DLD1 (cell line): ENCODE measurements around the gene YY1.

Experiments
- in situ Hi-C: cut with HindIII; loops from 2 replicates; pipeline ENCODE4 v1.10.0; 2017; ENCODE audit warnings: low sequenced_read_pairs

YY1 gene

DNA sequence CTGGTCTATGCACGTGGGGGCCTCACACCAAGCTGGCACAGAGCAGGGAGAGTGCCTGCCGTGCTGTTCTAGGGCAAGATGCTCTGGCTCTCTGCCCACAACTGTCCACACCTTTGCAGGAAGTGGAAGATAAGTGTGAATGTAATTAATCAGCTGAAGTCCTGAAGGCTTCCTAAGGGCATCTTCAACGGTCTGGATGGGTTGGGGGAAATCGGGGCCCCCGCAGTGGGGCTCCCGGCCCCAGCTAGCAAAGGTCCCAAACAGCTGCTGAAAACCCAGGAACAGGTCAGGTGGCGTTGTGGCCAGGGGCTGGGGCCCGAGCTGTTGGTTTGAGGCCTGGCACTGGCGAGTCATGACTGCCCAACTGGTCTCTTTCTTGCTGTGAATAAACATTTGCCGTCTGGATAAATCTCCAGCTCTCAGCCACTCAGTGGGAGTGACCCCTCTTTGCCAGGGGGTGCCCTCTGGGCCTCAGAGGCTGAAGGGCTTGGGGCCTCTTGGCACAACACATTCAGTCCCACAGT is 74.0 kb downstream of the YY1 start:
- in situ Hi-C loops: no loop called here

DNA sequence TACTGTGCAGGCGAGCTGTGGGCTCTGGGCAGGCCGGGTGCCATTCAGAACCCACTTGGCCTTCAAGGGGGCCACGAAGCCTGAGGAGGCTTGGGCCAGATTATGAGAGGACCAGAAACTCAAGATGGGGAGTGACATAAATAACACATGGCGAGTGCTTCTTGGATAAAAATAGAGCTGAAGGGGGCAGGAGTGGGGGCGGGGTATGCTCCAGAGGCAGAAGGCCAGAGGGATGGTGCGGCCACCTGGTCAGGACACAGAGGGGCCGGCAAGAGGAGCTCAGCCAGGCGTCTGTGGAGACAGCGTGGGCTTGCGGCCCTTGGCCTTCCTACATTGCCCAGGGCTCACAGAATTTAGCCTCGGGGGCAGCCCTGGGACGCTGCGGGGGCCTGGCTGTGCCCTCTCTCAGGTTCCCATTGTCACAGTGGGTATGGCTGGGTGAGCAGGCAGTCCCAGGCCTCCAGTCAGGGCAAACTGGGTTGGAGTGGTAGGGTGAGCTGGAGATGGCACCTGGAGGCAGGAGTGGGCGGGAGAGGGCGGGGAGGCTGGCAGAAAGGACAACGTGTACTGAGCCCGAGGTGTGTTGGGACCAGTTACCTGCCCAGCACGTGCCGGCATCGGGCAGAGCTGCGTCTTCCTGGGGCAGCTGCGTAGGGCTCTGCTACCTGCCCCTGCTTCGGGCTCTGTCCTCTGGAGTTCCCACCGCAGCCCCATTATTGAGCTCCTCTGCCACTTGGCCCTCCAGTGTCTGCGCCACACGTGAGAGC is 74.7 kb downstream of the YY1 start:
- in situ Hi-C loops: no loop called here

DNA sequence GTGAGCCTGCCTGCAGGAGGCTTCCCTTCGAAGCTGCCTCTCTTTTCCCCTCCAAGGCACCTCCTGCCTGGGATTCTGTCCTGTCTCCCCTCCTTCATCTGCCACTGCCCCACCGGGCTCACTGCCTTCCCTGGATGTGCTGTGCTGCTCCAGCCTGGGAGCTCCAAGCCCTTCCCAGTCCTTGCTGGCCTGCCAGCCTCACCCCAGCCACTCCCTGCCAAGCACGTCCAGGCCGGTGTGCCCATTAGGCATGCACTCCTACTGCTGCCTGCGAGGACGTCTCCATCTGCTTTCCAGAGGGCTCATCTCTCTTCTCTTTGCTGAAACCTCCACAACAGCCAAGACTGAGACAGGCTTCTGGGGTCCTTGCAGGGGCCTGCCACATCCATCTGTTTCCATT is 75.8 kb downstream of the YY1 start:
- in situ Hi-C loops: no loop called here

GRCh38 chr14:100317389-100317788 is 78.4 kb downstream of the YY1 start:
- in situ Hi-C loops: no loop called here

DNA sequence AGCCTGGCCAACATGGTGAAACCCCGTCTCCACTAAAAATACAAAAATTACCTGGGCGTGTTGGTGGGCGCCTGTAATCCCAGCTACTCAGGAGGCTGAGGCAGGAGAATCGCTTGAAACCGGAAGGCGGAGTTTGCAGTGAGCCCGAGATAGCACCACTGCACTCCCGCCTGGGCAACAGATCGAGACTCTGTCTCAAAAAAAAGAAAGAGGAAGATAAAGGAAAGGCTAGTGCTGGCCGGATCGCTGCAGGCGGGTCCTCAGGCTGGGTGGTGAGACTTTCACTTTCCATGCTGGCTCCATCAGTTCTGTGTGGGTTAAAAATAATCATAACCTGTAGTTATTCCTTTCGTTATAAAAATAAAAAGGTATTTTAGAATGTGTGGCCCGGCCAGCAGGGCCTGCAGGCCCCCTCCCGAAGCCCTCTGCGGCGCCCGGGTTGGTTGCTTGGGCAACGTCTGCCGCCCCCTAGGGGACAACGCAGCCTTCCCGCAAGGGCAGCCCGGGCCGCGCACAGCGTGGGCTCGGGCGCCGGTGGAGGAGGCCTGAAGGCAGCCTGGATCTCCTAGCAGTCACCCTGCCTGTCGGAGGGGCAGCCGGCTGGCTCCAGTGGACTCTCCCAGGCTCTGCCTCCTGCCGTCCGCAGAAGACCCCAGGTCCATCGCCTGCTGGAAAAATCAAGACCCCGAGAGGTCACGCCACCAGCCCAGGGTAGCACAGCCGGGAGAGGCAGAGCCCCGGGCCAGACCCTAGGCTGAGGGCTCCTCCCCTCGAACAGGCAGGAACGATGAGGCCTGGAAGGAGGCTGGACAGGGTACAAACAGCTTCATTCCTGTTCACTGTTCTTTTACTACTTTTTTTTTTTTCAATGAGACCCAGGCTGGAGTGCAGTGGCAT is 79.2 kb downstream of the YY1 start:
- in situ Hi-C loops: no loop called here

DNA sequence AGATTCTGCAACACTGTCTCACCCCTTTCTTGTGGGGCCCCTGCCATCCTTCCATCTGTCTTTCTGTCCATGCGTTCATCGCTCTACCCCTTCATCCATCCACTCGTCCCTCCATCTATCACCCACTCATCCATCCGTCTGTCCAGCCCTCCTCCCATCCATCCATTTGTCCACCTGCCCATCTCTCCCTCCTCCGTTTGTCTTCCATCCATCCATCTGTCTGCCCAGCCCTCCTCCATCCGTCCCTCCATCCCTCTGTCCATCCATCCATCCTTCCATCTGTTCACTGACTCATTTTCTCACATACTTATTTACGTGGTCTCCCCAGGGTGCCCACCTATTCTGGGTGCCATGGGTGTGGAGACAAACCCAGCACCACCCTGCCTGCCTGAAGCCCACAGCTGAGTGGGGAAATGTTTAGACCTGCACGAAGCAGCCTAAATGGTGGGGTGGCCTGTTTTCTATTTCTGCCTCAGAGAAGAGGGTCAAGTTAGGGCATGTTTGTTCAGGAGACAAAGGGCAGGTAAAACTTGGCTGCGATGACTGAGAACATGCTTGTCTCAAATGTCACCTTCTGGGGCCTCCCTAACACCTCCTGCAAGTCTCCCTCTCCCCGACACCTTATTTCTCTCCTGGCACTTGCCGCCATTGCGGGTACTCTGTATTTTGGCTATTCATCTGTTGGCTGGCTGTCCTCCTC is 81.4 kb downstream of the YY1 start:
- in situ Hi-C loops: no loop called here

DNA sequence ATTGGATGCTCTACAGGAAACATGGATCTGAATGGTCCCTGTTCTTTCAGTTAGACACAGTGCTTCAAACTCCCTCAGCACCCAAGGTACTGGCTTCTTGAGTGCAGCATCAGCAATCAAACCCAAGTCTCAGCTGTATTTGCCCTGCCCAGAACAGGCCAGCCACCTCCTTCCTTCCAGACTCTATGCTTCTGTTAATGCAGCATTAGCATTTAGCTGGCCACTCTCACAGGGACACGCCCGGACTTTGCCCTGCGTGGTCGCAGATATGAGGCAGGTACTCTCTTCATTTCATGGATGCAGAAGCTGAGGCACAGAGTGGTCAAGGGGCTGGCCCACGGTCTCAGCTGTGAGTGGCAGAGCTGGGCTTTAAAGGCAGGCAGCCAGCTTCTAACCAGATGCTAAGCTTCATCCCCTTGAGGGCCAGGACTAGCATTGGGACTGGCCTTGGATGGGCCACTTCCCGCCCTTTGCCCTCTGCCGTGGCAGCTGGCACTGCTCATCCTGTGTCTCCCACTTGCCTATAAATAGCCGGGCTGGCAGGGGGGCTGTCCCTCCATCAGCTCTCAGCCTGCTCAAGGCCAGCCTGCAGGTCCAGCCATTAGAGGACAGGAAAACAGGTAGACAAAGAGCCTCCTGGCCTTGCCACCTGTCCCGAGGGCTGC is 82.7 kb downstream of the YY1 start:
- in situ Hi-C loops: no loop called here

DNA sequence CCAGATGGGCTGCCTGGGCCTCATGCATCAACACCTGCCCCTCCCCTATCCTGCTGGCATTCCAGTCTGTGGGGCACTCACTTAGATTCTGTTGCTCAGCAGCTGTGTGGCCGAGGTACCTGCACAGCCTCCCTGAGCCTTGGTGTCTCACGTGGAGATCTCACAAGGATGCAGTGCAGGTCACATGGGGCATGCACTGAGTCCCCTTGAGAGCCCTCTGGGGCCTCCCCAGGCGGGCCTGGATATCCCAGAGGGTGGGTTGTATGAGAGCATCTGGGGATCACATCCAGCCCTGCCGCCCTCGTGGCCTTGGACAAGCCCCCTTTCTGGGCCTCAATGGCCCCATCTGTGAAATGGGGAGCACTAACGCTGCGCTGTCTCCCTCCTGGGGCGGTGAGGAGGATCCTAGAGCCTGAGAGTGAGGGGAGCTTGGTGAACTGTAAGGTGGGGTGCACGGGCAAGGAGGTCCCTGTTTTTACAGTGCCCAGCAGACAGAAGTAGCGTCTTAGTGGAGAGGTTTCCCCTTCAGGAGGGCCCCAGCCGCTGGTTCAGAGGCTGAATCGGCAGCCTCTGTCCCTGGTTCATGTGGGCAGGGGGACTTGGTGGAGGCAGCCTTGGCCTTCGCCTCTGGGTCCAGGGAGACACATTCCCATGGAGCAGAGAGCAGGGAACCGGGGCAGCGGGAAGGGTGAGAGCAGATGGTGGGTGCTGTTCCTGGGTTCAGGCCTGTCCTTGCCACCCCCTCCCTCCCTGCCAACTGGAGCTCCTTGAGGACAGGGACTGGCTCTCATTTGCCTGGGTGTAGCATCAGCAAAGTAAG is 83.4 kb downstream of the YY1 start:
- in situ Hi-C loops: no loop called here

- in situ Hi-C loops: no loop called here
These were observed 84.4 kb downstream of the YY1 start, which contains the start of gene SLC25A47 for GRCh38 chr14:100323121-100323941. TSS of gene SLC25A47 (plus strand) at chr14:100323339. CDS start at chr14:100323415, 76 bp downstream.

DNA sequence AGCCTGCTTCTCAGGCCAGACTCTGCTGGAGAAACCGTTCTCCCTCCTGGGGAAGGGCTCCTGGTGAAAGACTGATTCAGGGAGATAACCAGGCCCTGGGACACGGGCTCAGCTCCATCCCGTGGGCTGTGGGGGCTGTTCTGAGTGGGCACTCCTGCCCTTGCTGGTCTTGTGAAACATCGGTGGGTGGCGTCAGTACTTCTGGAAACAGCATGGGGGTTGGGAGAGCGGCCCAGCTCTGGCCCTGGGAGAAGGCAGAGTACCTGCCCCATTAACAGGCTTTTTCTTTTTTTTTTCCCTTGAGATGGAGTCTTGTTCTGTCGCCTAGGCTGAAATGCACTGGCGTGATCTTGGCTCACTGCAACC is 85.0 kb downstream of the YY1 start:
- in situ Hi-C loops: no loop called here

- in situ Hi-C loops: no loop called here
These were observed 86.3 kb downstream of the YY1 start for GRCh38 chr14:100325231-100325632.

GRCh38 chr14:100325958-100326357 is 87.0 kb downstream of the YY1 start:
- in situ Hi-C loops: no loop called here

DNA sequence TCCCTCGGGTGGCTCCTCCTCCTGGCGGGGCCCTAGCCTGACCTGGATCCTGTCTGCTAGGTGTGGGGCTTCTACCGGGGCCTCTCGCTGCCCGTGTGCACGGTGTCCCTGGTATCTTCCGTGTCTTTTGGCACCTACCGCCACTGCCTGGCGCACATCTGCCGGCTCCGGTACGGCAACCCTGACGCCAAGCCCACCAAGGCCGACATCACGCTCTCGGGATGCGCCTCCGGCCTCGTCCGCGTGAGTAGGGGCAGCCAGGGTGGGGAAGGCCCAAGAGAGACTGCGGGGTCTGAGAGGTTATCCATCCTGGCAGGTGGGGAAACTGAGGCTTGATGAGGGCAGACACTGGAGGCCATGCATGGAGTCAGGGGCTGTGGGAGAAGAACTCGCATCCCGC is 88.2 kb downstream of the YY1 start:
- in situ Hi-C loops: no loop called here

- in situ Hi-C loops: no loop called here
These were observed 89.7 kb downstream of the YY1 start for GRCh38 chr14:100328495-100329163.

- in situ Hi-C loops: no loop called here
These were observed 90.5 kb downstream of the YY1 start for GRCh38 chr14:100329233-100330006.

- in situ Hi-C loops: no loop called here
These were observed 91.0 kb downstream of the YY1 start for GRCh38 chr14:100330007-100330344.

DNA sequence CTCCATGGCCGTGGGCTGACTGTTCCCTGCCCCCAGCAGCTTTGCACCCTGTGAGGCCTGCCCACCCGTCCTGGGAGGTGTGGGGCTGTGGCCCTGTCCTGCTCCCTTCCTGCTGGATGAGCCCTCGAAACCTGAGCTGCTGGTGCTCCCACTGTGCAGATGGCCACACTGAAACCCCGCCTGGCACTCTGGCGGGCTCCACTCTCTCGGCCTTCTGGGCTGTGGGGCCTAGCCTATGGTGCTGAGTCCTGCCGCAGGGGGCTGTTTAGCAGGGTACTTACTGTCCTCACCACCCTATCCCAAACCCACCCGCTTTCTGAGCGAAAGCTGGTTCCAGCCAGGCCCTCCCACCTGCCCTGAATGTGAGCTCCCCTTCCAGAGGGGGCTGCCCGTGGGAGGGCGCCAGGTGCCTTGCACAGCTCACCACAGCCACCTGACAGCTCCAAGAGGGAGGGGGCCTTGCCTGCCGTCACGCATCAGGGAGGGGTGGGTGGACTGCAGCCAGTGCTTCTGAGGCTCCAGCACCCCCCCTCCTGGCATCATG is 91.5 kb downstream of the YY1 start:
- in situ Hi-C loops: no loop called here
